Naive thymus-derived CD8-positive, alpha-beta T cell (primary cell): ENCODE results near the gene ASZ1. TPM values are rescaled to one million over a fixed set of nuclear protein-coding genes. Genes with fewer than 3 reads are reported as not detected.

Source experiments
- ATAC-seq, 2 donors: fragments of 150-1000 bp; cut with Tn5 transposase in 1 of 2; sonication (Bioruptor Pico), chemical (Tn5 transposase) in 1 of 2; 1 replicate in 1 of 2; 2 replicates in 1 of 2; pipeline ENCODE4 v1.10.0; 2021; ENCODE audit warnings: mild to moderate bottlenecking in 2 of 2, moderate library complexity in 2 of 2
- POLR2A ChIA-PET: fragments of 350-600 bp; sonication (Branson Sonifier 250); formaldehyde crosslinking; loops from one replicate; lab custom pipeline; 2021; ENCODE audit warnings: antibody characterized with exemption; lab: Charles Lee
- DNase-seq, 10 donors: peaks; one replicate each; pipeline versions ENCODE4 v3.0.0 to v3.0.0-alpha.2; 2020 to 2022
- H3K27ac Mint-ChIP-seq, 10 donors: one replicate each; pipeline ENCODE4 v1.8.0; 2020 to 2022; ENCODE audit warnings: mild to moderate bottlenecking in 10 of 10, mixed read lengths in 10 of 10, moderate library complexity in 4 of 10, inconsistent platforms in 1 of 10
- H3K27me3 Mint-ChIP-seq, 5 donors: one replicate each; pipeline ENCODE4 v1.8.0; 2021 to 2022; ENCODE audit warnings: mixed read lengths in 5 of 5
- H3K36me3 Mint-ChIP-seq, 3 donors: one replicate each; pipeline ENCODE4 v1.8.0; 2020 to 2022; ENCODE audit warnings: mixed read lengths in 3 of 3, mild to moderate bottlenecking in 2 of 3, inconsistent platforms in 1 of 3
- H3K4me1 Mint-ChIP-seq, 4 donors: one replicate each; pipeline ENCODE4 v1.8.0; 2021 to 2022; ENCODE audit warnings: mixed read lengths in 4 of 4
- H3K4me3 Mint-ChIP-seq, 10 donors: one replicate each; pipeline ENCODE4 v1.8.0; 2020 to 2022; ENCODE audit warnings: mild to moderate bottlenecking in 10 of 10, mixed read lengths in 10 of 10, moderate library complexity in 6 of 10, inconsistent platforms in 1 of 10
- H3K9me3 Mint-ChIP-seq, 9 donors: one replicate each; pipeline ENCODE4 v1.8.0; 2020 to 2022; ENCODE audit warnings: mixed read lengths in 9 of 9, mild to moderate bottlenecking in 3 of 9, inconsistent platforms in 1 of 9, moderate library complexity in 1 of 9
- polyA plus RNA-seq, 3 donors: library from polyadenylated mRNA; unstranded; fragments of 300-500 nt; fragmentation: Illumina TruSeq; gene quantifications; one replicate each; pipeline ENCODE4 v1.2.3, GENCODE V29; 2021
- total RNA-seq, 8 experiments: library from RNA in 2 of 8; stranded (reverse) in 2 of 8; gene quantifications; one replicate each; pipeline ENCODE4 v1.2.3 and lab custom pipeline; 2021 to 2026

Gene ASZ1
- total and polyA plus RNA-seq, 5 experiments from 2014 or later: not detected

GRCh38 chr7:117322741-117323304 is 104.5 kb downstream of the ASZ1 start, which contains the start of gene WNT2:
Gene WNT2 (minus strand): TSS chr7:117323058. CDS start chr7:117322989, 69 bp downstream.
- POLR2A ChIA-PET: no interaction called here

GRCh38 chr7:117320523-117320922 is 106.8 kb downstream of the ASZ1 start:
- Mint-ChIP-seq H3K9me3 (peaks cover 0 to 6% (median 0%) of the 10 kb centered on the region in 9 donors), H3K27ac (no peak overlapping the region), H3K27me3 (peaks cover 28 to 59% (median 44%) of the 10 kb centered on the region in 5 donors), H3K4me1 (peaks cover 0 to 10% (median 6%) of the 10 kb centered on the region in 4 donors), H3K36me3 (peaks cover 0 to 4% (median 0%) of the 10 kb centered on the region in 3 donors), H3K4me3 (no peak overlapping the region)
- POLR2A ChIA-PET: no interaction called here
- no peak for ATAC-seq
- no peak for DNase-seq

More at GRCh38 chr7:117322741-117323304, 104.5 kb downstream of the ASZ1 start, which contains the start of gene WNT2:
- peaks cover 37 to 81% (median 50%) of the 10 kb centered on the region in 5 donors for H3K27me3 Mint-ChIP-seq
- peaks cover 0 to 9% (median 0%) of the 10 kb centered on the region in 3 donors for H3K36me3 Mint-ChIP-seq
- peak within 1 kb of the TSS in 1 of 10 donors; percentile 24 for H3K27ac Mint-ChIP-seq
- H3K9me3 Mint-ChIP-seq: peaks cover 0 to 11% (median 4%) of the 10 kb centered on the region in 9 donors
- DNase-seq: no peak
- H3K4me3 Mint-ChIP-seq: no peak within 1 kb of the TSS
- H3K4me1 Mint-ChIP-seq: peaks cover 0 to 10% (median 6%) of the 10 kb centered on the region in 4 donors
- ATAC-seq: no peak

GRCh38 chr7:117319181-117319580 is 108.1 kb downstream of the ASZ1 start:
- H3K36me3 Mint-ChIP-seq: peaks cover 0 to 4% (median 0%) of the 10 kb centered on the region in 3 donors
- no peak overlapping the region for H3K27ac Mint-ChIP-seq
- POLR2A ChIA-PET: no interaction called here
- peaks cover 0 to 8% (median 6%) of the 10 kb centered on the region in 4 donors for H3K4me1 Mint-ChIP-seq
- DNase-seq (no peak), ATAC-seq (no peak)
- H3K27me3 Mint-ChIP-seq: peaks cover 20 to 46% (median 35%) of the 10 kb centered on the region in 5 donors
- H3K9me3 Mint-ChIP-seq: peaks cover 0 to 6% (median 0%) of the 10 kb centered on the region in 9 donors
- no peak overlapping the region for H3K4me3 Mint-ChIP-seq

- POLR2A ChIA-PET: no interaction called here
- ATAC-seq (no peak), DNase-seq (no peak)
- Mint-ChIP-seq H3K27me3 (peaks cover 0 to 10% (median 7%) of the 10 kb centered on the region in 5 donors), H3K4me3 (no peak overlapping the region), H3K27ac (no peak overlapping the region), H3K36me3 (no peaks in the 10 kb centered on the region), H3K4me1 (no peaks in the 10 kb centered on the region), H3K9me3 (peaks cover 0 to 2% (median 0%) of the 10 kb centered on the region in 9 donors)
Measured at GRCh38 chr7:117313582-117313981, 113.7 kb downstream of the ASZ1 start.

Other genes with a start within 250 kb of the ASZ1 start
- gene WNT2, start 104.4 kb downstream of the ASZ1 start, total RNA-seq: not detected
- not detected for gene WNT2, start 104.4 kb downstream of the ASZ1 start, polyA plus RNA-seq
- gene CFTR, start 52.5 kb upstream of the ASZ1 start, total RNA-seq: not detected
- gene CFTR, start 52.5 kb upstream of the ASZ1 start, polyA plus RNA-seq: not detected